ENCODE results near the gene TSPAN18. TPM values are rescaled to one million over a fixed set of nuclear protein-coding genes. Genes with fewer than 3 reads are reported as not detected.

The TSPAN18 gene
- total and polyA plus RNA-seq, 7 donors, result 5.2 to 21.7 (median 8.0) TPM

DNA sequence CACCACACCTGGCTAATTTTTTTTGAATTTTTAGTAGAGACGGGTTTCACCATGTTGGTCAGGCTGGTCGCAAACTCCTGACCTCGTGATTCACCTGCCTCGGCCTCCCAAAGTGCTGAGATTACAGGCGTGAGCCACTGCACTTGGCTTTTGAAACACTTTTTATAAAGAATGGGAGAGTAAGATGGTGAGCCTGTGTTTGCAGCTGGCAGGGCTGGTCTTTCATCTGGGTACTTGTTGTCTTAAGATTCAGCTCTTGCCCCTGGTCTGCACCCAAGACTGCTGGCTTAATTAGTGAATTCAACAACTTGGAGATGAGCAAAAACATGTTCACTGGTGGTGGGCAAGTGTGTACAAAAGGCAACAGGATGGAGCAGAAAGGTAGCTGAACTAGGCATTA lies 4.0 kb downstream of the TSPAN18 start:
- Histone ChIP-seq H3K27me3 (ENCODE audit: insufficient read depth in 3 of 3, low read length in 2 of 3) (peaks cover 0 to 36% (median 2%) of the 10 kb centered on the region in 3 donors), H3K4me1 (no peaks in the 10 kb centered on the region), H3K9me3 (no peaks in the 10 kb centered on the region), H3K4me3 (no peak overlapping the region), H3K36me3 (ENCODE audit: insufficient read depth in 1 of 2, low read depth in 1 of 2) (no peaks in the 10 kb centered on the region), H3K27ac (no peak overlapping the region)
- DNase-seq, result no peak
- WGBS, 3 donors, result 88 to 96% (median 91%) methylated on average over 5 of the region's 5 CpGs
- TF ChIP-seq, protein P1, sequence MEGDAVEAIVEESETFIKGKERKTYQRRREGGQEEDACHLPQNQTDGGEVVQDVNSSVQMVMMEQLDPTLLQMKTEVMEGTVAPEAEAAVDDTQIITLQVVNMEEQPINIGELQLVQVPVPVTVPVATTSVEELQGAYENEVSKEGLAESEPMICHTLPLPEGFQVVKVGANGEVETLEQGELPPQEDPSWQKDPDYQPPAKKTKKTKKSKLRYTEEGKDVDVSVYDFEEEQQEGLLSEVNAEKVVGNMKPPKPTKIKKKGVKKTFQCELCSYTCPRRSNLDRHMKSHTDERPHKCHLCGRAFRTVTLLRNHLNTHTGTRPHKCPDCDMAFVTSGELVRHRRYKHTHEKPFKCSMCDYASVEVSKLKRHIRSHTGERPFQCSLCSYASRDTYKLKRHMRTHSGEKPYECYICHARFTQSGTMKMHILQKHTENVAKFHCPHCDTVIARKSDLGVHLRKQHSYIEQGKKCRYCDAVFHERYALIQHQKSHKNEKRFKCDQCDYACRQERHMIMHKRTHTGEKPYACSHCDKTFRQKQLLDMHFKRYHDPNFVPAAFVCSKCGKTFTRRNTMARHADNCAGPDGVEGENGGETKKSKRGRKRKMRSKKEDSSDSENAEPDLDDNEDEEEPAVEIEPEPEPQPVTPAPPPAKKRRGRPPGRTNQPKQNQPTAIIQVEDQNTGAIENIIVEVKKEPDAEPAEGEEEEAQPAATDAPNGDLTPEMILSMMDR (IDR thresholded peaks at IDR 0.05), result no peak
- ATAC-seq, result no peak
- intact Hi-C loops (cut with DNase I), result no loop called here

DNA sequence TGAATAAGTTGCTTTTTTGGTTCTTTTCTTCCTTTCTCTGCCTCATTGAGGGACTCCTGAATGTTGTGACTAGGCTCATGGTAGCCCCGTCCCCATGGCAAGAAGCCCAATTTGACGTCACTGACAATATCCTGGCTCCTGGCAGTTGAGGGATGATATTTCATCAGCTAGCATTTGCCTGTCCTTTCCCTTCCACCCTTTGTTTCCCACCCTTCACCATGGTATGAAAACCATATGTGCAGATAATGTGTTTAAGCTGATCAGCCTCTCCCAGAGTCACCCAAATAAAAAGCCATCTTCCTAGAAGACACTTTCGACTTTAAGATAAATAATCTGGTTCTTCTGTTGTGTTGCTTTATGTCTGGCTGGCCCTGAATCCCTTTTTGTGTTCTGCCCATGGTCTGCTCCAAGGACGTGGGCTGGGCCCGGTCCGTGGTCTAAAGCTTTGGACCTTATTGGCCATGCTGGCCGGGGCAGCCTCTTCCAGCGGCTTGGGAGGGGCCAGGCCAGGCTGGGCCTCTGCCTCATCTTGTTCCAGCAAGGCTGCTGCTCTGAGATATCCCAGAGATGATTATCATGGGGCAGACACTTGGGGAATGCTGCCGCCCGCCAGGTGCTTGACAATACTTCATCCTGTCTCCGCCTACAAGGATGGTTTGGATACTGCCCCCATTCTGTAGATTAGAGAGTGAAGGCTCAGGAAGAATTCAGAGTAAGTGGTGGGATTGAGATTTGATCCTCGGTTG lies 5.1 kb downstream of the TSPAN18 start:
- no peak for ATAC-seq
- H3K36me3 ChIP-seq (ENCODE audit: insufficient read depth in 1 of 2, low read depth in 1 of 2), result no peaks in the 10 kb centered on the region
- no peaks in the 10 kb centered on the region for H3K9me3 ChIP-seq
- DNase-seq, result no peak
- H3K4me3 ChIP-seq, result no peak overlapping the region
- H3K27ac ChIP-seq, result no peak overlapping the region
- intact Hi-C loops (cut with DNase I), result no loop called here
- WGBS, 3 donors, result 50 to 55% (median 52%) methylated on average over 12 of the region's 12 CpGs
- no peaks in the 10 kb centered on the region for H3K4me1 ChIP-seq
- H3K27me3 ChIP-seq (ENCODE audit: insufficient read depth in 3 of 3, low read length in 2 of 3), result peaks cover 0 to 36% (median 2%) of the 10 kb centered on the region in 3 donors
- TF ChIP-seq, protein P1 (IDR thresholded peaks at IDR 0.05), result no peak

DNA sequence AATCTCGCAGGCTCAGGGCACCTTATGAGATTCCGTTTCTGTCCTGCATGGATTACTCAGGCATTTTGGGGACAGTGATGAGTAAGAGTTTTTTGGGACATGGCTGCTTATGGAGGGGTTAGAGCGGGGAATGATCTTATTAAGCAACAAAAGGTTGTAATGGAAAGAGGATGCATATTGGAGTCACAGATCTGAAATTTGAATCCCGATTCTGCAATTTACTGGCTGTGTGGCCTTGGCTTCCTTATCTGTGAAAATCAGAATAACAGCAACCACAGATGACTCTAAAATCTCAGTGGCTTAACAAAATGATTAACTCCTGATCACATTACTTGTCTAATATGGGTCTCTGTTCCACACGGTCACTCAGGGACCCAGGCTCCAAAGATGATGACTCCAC lies 5.8 kb downstream of the TSPAN18 start:
- WGBS, 3 donors, result 86 to 93% (median 87%) methylated on average over 5 of the region's 5 CpGs
- TF ChIP-seq, protein P1 (IDR thresholded peaks at IDR 0.05), result no peak
- intact Hi-C loops (cut with DNase I), result no loop called here
- no peaks in the 10 kb centered on the region for H3K4me1 ChIP-seq
- ATAC-seq (no peak), DNase-seq (no peak)
- no peak overlapping the region for H3K4me3 ChIP-seq
- peaks cover 0 to 30% (median 2%) of the 10 kb centered on the region in 3 donors for H3K27me3 ChIP-seq (ENCODE audit: insufficient read depth in 3 of 3, low read length in 2 of 3)
- no peak overlapping the region for H3K27ac ChIP-seq
- no peaks in the 10 kb centered on the region for H3K36me3 ChIP-seq (ENCODE audit: insufficient read depth in 1 of 2, low read depth in 1 of 2)
- H3K9me3 ChIP-seq, result no peaks in the 10 kb centered on the region

DNA sequence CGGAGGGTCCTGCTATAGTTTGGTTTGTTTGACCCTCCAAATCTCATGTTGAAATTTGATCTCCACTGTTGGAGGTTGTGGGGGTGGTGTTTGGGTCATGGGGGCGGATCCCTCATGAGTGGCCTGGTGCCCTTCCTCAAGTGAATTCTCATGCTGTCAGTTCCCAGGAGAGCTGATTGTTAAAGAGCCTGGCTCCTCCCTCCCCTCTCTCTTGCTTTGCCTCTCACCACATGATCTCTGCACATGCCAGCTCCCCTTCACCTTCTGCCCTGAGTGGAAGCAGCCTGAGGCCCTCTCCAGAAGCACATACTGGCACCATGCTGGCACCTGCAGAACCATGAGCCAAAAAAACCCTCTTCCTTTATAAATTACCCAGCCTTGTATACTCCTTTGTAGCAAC lies 7.1 kb downstream of the TSPAN18 start:
- H3K4me3 ChIP-seq, result no peak overlapping the region
- H3K36me3 ChIP-seq (ENCODE audit: insufficient read depth in 1 of 2, low read depth in 1 of 2), result no peaks in the 10 kb centered on the region
- TF ChIP-seq, protein P1 (IDR thresholded peaks at IDR 0.05), result no peak
- H3K27ac ChIP-seq, result no peak overlapping the region
- no peaks in the 10 kb centered on the region for H3K9me3 ChIP-seq
- ATAC-seq (no peak), DNase-seq (no peak)
- 79 to 95% (median 85%) methylated on average over 2 of the region's 2 CpGs for WGBS, 3 donors
- peaks cover 0 to 26% (median 2%) of the 10 kb centered on the region in 3 donors for H3K27me3 ChIP-seq (ENCODE audit: insufficient read depth in 3 of 3, low read length in 2 of 3)
- no peaks in the 10 kb centered on the region for H3K4me1 ChIP-seq
- intact Hi-C loops (cut with DNase I), result no loop called here
